WTC11 (cell line): ENCODE data around the gene OR51A4. TPM values are rescaled to one million over a fixed set of nuclear protein-coding genes. Genes with fewer than 3 reads are reported as not detected.

Experiments
- ATAC-seq: fragments of 200-7000 bp; cut with Tn5 transposase; 2 replicates; pipeline ENCODE4 v1.10.0; 2021; ENCODE audit warnings: mild to moderate bottlenecking, moderate library complexity
- CTCF ChIA-PET: fragments of 300-600 bp; sonication (Branson Sonifier 250); formaldehyde crosslinking; loops from one replicate; lab custom pipeline; 2021; ENCODE audit warnings: antibody characterized with exemption; lab: Charles Lee
- POLR2A ChIA-PET: fragments of 350-600 bp; sonication (Branson Sonifier 250); formaldehyde crosslinking; loops from one replicate; lab custom pipeline; 2021; ENCODE audit warnings: antibody characterized with exemption; lab: Charles Lee
- DNase-seq: peaks from one replicate; pipeline ENCODE4 v3.0.0; 2021; ENCODE audit warnings: low spot score
- H3K27ac Mint-ChIP-seq: 2 replicates; pipeline ENCODE4 v1.8.0; 2021; ENCODE audit warnings: mixed read lengths
- H3K27me3 Mint-ChIP-seq: 2 replicates; pipeline ENCODE4 v1.8.0; 2021; ENCODE audit warnings: low read depth, mild to moderate bottlenecking, moderate library complexity, mixed read lengths
- H3K36me3 Mint-ChIP-seq: 2 replicates; pipeline ENCODE4 v1.8.0; 2021; ENCODE audit warnings: mixed read lengths
- H3K4me1 Mint-ChIP-seq: 2 replicates; pipeline ENCODE4 v1.8.0; 2022; ENCODE audit warnings: mixed read lengths
- H3K4me3 Mint-ChIP-seq: 2 replicates; pipeline ENCODE4 v1.8.0; 2021; ENCODE audit warnings: mild to moderate bottlenecking, moderate library complexity, mixed read lengths
- H3K9me3 Mint-ChIP-seq: 2 replicates; pipeline ENCODE4 v1.8.0; 2021; ENCODE audit warnings: mixed read lengths
- ATF3 ChIP-seq: sonication (generic); formaldehyde crosslinking; conservative IDR thresholded peaks from 2 replicates; pipeline ENCODE4 v1.8.1; 2022; ENCODE audit warnings: mild to moderate bottlenecking, missing genetic modification reagents
- CREB1 ChIP-seq: sonication (generic); formaldehyde crosslinking; IDR thresholded peaks from 2 replicates; pipeline ENCODE4 v1.8.0; 2023; ENCODE audit warnings: mild to moderate bottlenecking, missing genetic modification reagents
- E2F4 ChIP-seq: sonication (generic); formaldehyde crosslinking; IDR thresholded peaks from 2 replicates; pipeline ENCODE4 v1.8.1; 2022; ENCODE audit warnings: low read depth, mild to moderate bottlenecking, moderate library complexity, missing genetic modification reagents, borderline replicate concordance
- FOXP1 ChIP-seq: sonication (generic); formaldehyde crosslinking; IDR thresholded peaks from 2 replicates; pipeline ENCODE4 v1.8.0; 2022; ENCODE audit warnings: missing genetic modification reagents, mild to moderate bottlenecking, moderate library complexity, borderline replicate concordance
- HMGXB4 ChIP-seq: sonication (generic); formaldehyde crosslinking; IDR thresholded peaks from 2 replicates; pipeline ENCODE4 v1.8.1; 2023; ENCODE audit warnings: mild to moderate bottlenecking, moderate library complexity, missing genetic modification reagents
- IRF1 ChIP-seq: sonication (generic); formaldehyde crosslinking; IDR thresholded peaks from 2 replicates; pipeline ENCODE4 v1.8.0; 2023; ENCODE audit warnings: missing genetic modification reagents
- NFATC4 ChIP-seq: fragments of 250-450 bp; sonication (Bioruptor Pico); IDR thresholded peaks from 2 replicates; pipeline ENCODE4 v1.9.0; 2021; ENCODE audit warnings: mild to moderate bottlenecking
- RELA ChIP-seq: sonication (generic); formaldehyde crosslinking; IDR thresholded peaks from 2 replicates; pipeline ENCODE4 v1.8.1; 2022; ENCODE audit warnings: missing genetic modification reagents, mild to moderate bottlenecking, borderline replicate concordance
- SOX15 ChIP-seq: fragments of 250-450 bp; sonication (Bioruptor Pico); IDR thresholded peaks from 2 replicates; pipeline ENCODE4 v1.9.0; 2021; ENCODE audit warnings: mild to moderate bottlenecking
- TCF7 ChIP-seq: sonication (generic); formaldehyde crosslinking; IDR thresholded peaks from 2 replicates; pipeline ENCODE4 v1.8.0; 2022; ENCODE audit warnings: mild to moderate bottlenecking, low read depth, missing genetic modification reagents, moderate library complexity
- TEAD1 ChIP-seq: sonication (generic); formaldehyde crosslinking; IDR thresholded peaks from 2 replicates; pipeline ENCODE4 v1.8.0; 2022; ENCODE audit warnings: mild to moderate bottlenecking, missing genetic modification reagents
- TP53 ChIP-seq: sonication (generic); formaldehyde crosslinking; IDR thresholded peaks from 2 replicates; pipeline ENCODE4 v1.8.1; 2023; ENCODE audit warnings: mild to moderate bottlenecking, missing genetic modification reagents
- ZNF263 ChIP-seq: sonication (generic); formaldehyde crosslinking; IDR thresholded peaks from 2 replicates; pipeline ENCODE4 v1.8.1; 2022; ENCODE audit warnings: low read depth, mild to moderate bottlenecking, moderate library complexity, missing genetic modification reagents
- ZNF317 ChIP-seq: sonication (generic); formaldehyde crosslinking; IDR thresholded peaks from 2 replicates; pipeline ENCODE4 v1.8.1; 2023; ENCODE audit warnings: low read depth, mild to moderate bottlenecking, moderate library complexity, missing genetic modification reagents, borderline replicate concordance
- total RNA-seq: library from RNA; stranded (reverse); gene quantifications from 3 replicates; pipeline ENCODE4 v1.2.3, GENCODE V29; 2021
- TF ChIP-seq, protein P1 (sequence below): sonication (generic); formaldehyde crosslinking; IDR thresholded peaks from 2 replicates; pipeline ENCODE4 v1.8.1; 2023; ENCODE audit warnings: mild to moderate bottlenecking, missing genetic modification reagents
- TF ChIP-seq, protein P2 (sequence below): sonication (generic); formaldehyde crosslinking; IDR thresholded peaks from 2 replicates; pipeline ENCODE4 v1.8.0; 2022; ENCODE audit warnings: mild to moderate bottlenecking, missing genetic modification reagents
- TF ChIP-seq, protein P3 (sequence below): sonication (generic); formaldehyde crosslinking; IDR thresholded peaks from 2 replicates; pipeline ENCODE4 v1.8.1; 2022; ENCODE audit warnings: low read depth, missing genetic modification reagents, borderline replicate concordance

Gene OR51A4
- total RNA-seq, 1 experiment from 2014 or later = not detected

GRCh38 chr11:4903484-4903883 lies 43.9 kb downstream of the OR51A4 start, which contains the start of gene OR51A7:
OR51A7 (plus strand) TSS chr11:4903783; CDS start chr11:4907370, 3,587 bp downstream.
- Mint-ChIP-seq H3K27me3 (no peaks in the 10 kb centered on the region; the same call in 1 of the 2 replicates), H3K36me3 (no peaks in the 10 kb centered on the region), H3K27ac (no peak within 1 kb of the TSS), H3K9me3 (peaks cover 6% of the 10 kb centered on the region), H3K4me3 (no peak within 1 kb of the TSS), H3K4me1 (peaks cover under 1% of the 10 kb centered on the region)
- CTCF ChIA-PET = no interaction called here
- TF ChIP-seq HMGXB4 (CRISPR knock-in tag) (no peak), CREB1 (CRISPR knock-in tag) (no peak), ATF3 (CRISPR knock-in tag) (no peak), TCF7 (no peak), FOXP1 (no peak), ZNF263 (CRISPR knock-in tag) (no peak), E2F4 (CRISPR knock-in tag) (no peak), NFATC4 (no peak), ZNF317 (CRISPR knock-in tag) (no peak), IRF1 (CRISPR knock-in tag) (no peak), SOX15 (CRISPR knock-in tag) (no peak), RELA (CRISPR knock-in tag) (no peak), TP53 (CRISPR knock-in tag) (no peak), TEAD1 (no peak)
- TF ChIP-seq, protein P1, sequence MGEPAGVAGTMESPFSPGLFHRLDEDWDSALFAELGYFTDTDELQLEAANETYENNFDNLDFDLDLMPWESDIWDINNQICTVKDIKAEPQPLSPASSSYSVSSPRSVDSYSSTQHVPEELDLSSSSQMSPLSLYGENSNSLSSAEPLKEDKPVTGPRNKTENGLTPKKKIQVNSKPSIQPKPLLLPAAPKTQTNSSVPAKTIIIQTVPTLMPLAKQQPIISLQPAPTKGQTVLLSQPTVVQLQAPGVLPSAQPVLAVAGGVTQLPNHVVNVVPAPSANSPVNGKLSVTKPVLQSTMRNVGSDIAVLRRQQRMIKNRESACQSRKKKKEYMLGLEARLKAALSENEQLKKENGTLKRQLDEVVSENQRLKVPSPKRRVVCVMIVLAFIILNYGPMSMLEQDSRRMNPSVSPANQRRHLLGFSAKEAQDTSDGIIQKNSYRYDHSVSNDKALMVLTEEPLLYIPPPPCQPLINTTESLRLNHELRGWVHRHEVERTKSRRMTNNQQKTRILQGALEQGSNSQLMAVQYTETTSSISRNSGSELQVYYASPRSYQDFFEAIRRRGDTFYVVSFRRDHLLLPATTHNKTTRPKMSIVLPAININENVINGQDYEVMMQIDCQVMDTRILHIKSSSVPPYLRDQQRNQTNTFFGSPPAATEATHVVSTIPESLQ (CRISPR knock-in tag) = no peak
- TF ChIP-seq, protein P2, sequence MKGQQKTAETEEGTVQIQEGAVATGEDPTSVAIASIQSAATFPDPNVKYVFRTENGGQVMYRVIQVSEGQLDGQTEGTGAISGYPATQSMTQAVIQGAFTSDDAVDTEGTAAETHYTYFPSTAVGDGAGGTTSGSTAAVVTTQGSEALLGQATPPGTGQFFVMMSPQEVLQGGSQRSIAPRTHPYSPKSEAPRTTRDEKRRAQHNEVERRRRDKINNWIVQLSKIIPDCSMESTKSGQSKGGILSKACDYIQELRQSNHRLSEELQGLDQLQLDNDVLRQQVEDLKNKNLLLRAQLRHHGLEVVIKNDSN (CRISPR knock-in tag) = no peak
- TF ChIP-seq, protein P3, sequence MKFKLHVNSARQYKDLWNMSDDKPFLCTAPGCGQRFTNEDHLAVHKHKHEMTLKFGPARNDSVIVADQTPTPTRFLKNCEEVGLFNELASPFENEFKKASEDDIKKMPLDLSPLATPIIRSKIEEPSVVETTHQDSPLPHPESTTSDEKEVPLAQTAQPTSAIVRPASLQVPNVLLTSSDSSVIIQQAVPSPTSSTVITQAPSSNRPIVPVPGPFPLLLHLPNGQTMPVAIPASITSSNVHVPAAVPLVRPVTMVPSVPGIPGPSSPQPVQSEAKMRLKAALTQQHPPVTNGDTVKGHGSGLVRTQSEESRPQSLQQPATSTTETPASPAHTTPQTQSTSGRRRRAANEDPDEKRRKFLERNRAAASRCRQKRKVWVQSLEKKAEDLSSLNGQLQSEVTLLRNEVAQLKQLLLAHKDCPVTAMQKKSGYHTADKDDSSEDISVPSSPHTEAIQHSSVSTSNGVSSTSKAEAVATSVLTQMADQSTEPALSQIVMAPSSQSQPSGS (CRISPR knock-in tag) = no peak
- DNase-seq (no peak), ATAC-seq (no peak)
- POLR2A ChIA-PET = no interaction called here

Other genes starting within 250 kb of the OR51A4 start
- gene OR51E2, start 249.8 kb downstream of the OR51A4 start, total RNA-seq = not detected in 3 replicates
- gene MMP26, start 242.8 kb downstream of the OR51A4 start, total RNA-seq = not detected in 3 replicates
- not detected in 3 replicates for gene OR51F1, start 177.7 kb downstream of the OR51A4 start, total RNA-seq
- gene OR52R1, start 143.2 kb downstream of the OR51A4 start, total RNA-seq = not detected in 3 replicates
- gene OR51F2, start 126.3 kb downstream of the OR51A4 start, total RNA-seq = not detected in 3 replicates
- not detected in 3 replicates for gene OR51S1, start 98.4 kb downstream of the OR51A4 start, total RNA-seq
- gene OR51T1, start 65.7 kb downstream of the OR51A4 start, total RNA-seq = not detected in 3 replicates
- not detected in 3 replicates for gene OR51A7, start 43.8 kb downstream of the OR51A4 start, total RNA-seq
- gene OR51G2, start 28.3 kb downstream of the OR51A4 start, total RNA-seq = not detected in 3 replicates
- not detected in 3 replicates for gene OR51G1, start 23.3 kb downstream of the OR51A4 start, total RNA-seq
- not detected in 3 replicates for gene OR51A2, start 8.1 kb upstream of the OR51A4 start, total RNA-seq
- gene OR51L1, start 47.2 kb upstream of the OR51A4 start, total RNA-seq = not detected in 3 replicates
- gene OR52J3, start 98.9 kb upstream of the OR51A4 start, total RNA-seq = not detected in 3 replicates
- gene OR52E2, start 112.0 kb upstream of the OR51A4 start, total RNA-seq = not detected in 3 replicates
- gene OR52E1, start 122.0 kb upstream of the OR51A4 start, total RNA-seq = not detected in 3 replicates
- gene OR52A5, start 190.8 kb upstream of the OR51A4 start, total RNA-seq = 0.07 to 0.11 TPM in 2 of 3 replicates, not detected in the other
- 3.7 to 5.4 TPM (median 4.4 TPM) in 3 replicates for gene OR52A1, start 207.2 kb upstream of the OR51A4 start, total RNA-seq